ENCODE measurements around the gene CPNE9.

- TF ChIP-seq POLR2AphosphoS5 (IDR thresholded peaks at IDR 0.05; ENCODE audit: low read depth, low read length) (no peak), PBX3 (IDR thresholded peaks at IDR 0.05) (no peak), CTCF (IDR thresholded peaks at IDR 0.05) (no peak), EP300 (IDR thresholded peaks at IDR 0.05; ENCODE audit: borderline replicate concordance in 1 of 2, low read depth in 1 of 2, low read length in 1 of 2) (no peak), TAF1 (IDR thresholded peaks at IDR 0.05; ENCODE audit: borderline replicate concordance, low read depth, low read length) (no peak), RAD21 (IDR thresholded peaks at IDR 0.05; ENCODE audit: low read length) (no peak), GABPA (IDR thresholded peaks at IDR 0.05; ENCODE audit: low read depth) (no peak), YY1 (IDR thresholded peaks at IDR 0.05; ENCODE audit: low read depth) (no peak), SMC3 (IDR thresholded peaks at IDR 0.05; ENCODE audit: low read depth, low read length) (no peak)
Observed at GRCh38 chr3:9776896-9777693, 73.5 kb downstream of the CPNE9 start.
